ENCODE measurements around the gene UBE2M.
"Not testable (repeated sequence)": the region's sequence is repeated elsewhere in the genome, so short reads cannot be mapped to it uniquely, and the experiment has no call there.

Gene UBE2M

GRCh38 chr19:58555369-58555885 lies 3.0 kb downstream of the UBE2M start:
- no peak for DNase-seq

- peak; percentile 98 for DNase-seq
Observed at GRCh38 chr19:58554494-58555368, 3.7 kb downstream of the UBE2M start, which contains the start of gene CHMP2A. CHMP2A (minus strand) TSS chr19:58555105; CDS start chr19:58554212, 893 bp downstream.

- no peak for DNase-seq
Observed at GRCh38 chr19:58553799-58554493, 4.5 kb downstream of the UBE2M start.

GRCh38 chr19:58552655-58553054 lies 5.8 kb downstream of the UBE2M start:
- DNase-seq: no peak

GRCh38 chr19:58551577-58552471 lies 6.6 kb downstream of the UBE2M start:
- DNase-seq: no peak

- DNase-seq: no peak
Observed at GRCh38 chr19:58551123-58551497, 7.3 kb downstream of the UBE2M start.

- DNase-seq: no peak
Observed at GRCh38 chr19:58550362-58551122, 7.9 kb downstream of the UBE2M start.

GRCh38 chr19:58549664-58550361 lies 8.6 kb downstream of the UBE2M start:
- no peak for DNase-seq

GRCh38 chr19:58548859-58549663 lies 9.3 kb downstream of the UBE2M start:
- DNase-seq: no peak

- DNase-seq: no peak
Observed at GRCh38 chr19:58547323-58548312, 10.8 kb downstream of the UBE2M start.

GRCh38 chr19:58546019-58546530 lies 12.3 kb downstream of the UBE2M start:
- no peak for DNase-seq

- no peak for DNase-seq
Observed at GRCh38 chr19:58545286-58546018, 13.0 kb downstream of the UBE2M start.

GRCh38 chr19:58544591-58545285 lies 13.7 kb downstream of the UBE2M start:
- DNase-seq: no peak

GRCh38 chr19:58543826-58544590 lies 14.4 kb downstream of the UBE2M start, which contains the start of gene TRIM28:
TRIM28 (plus strand) TSS chr19:58544064; CDS start chr19:58544758, 694 bp downstream.
- peak; percentile 100 for DNase-seq

GRCh38 chr19:58542641-58543372 lies 15.6 kb downstream of the UBE2M start:
- DNase-seq: not testable (repeated sequence)

GRCh38 chr19:58539169-58539559 lies 19.2 kb downstream of the UBE2M start:
- not testable (repeated sequence) for DNase-seq

All from activated CD4-positive, CD25-positive, alpha-beta regulatory T cell treated with anti-CD3 and anti-CD28 coated beads, Interleukin-2, amount 50 U/mL, for 72 hours (primary cell).